Activated CD4-positive, alpha-beta memory T cell treated with anti-CD3 and anti-CD28 coated beads for 36 hours (primary cell): ENCODE measurements around the gene RASGRF2. TPM values are rescaled to one million over a fixed set of nuclear protein-coding genes. Genes with fewer than 3 reads are reported as not detected.

Experiments
- CTCF ChIA-PET: fragments of 350-600 bp; sonication (Branson Sonifier 250); formaldehyde crosslinking; loops from one replicate; lab custom pipeline; 2021; ENCODE audit warnings: antibody characterized with exemption, inconsistent platforms; lab: Charles Lee
- POLR2A ChIA-PET: fragments of 350-600 bp; sonication (Branson Sonifier 250); formaldehyde crosslinking; loops from one replicate; lab custom pipeline; 2021; ENCODE audit warnings: antibody characterized with exemption; lab: Charles Lee
- DNase-seq: peaks from one replicate; pipeline ENCODE4 v3.0.0-alpha.2; 2020
- H3K27ac Mint-ChIP-seq: one replicate; pipeline ENCODE4 v1.8.0; 2021; ENCODE audit warnings: mixed read lengths
- H3K27me3 Mint-ChIP-seq: one replicate; pipeline ENCODE4 v1.8.0; 2021; ENCODE audit warnings: mixed read lengths
- H3K36me3 Mint-ChIP-seq: one replicate; pipeline ENCODE4 v1.8.0; 2021; ENCODE audit warnings: mixed read lengths
- H3K4me1 Mint-ChIP-seq: one replicate; pipeline ENCODE4 v1.8.0; 2021; ENCODE audit warnings: low read depth, mixed read lengths
- H3K4me3 Mint-ChIP-seq: one replicate; pipeline ENCODE4 v1.8.0; 2021; ENCODE audit warnings: mild to moderate bottlenecking, mixed read lengths
- H3K9me3 Mint-ChIP-seq: one replicate; pipeline ENCODE4 v1.8.0; 2021; ENCODE audit warnings: mixed read lengths
- intact Hi-C: fragments of 100-400 bp; cut with micrococcal nuclease; formaldehyde crosslinking; loops from one replicate; pipeline ENCODE4 v1.15.1; 2023
- total RNA-seq, 2 experiments: library from RNA; stranded (reverse); gene quantifications; one replicate each; pipeline ENCODE4 v1.2.3, GENCODE V29; 2021

RASGRF2 gene
- total RNA-seq, 2 experiments from 2014 or later, result 7.6 to 8.6 TPM

DNA sequence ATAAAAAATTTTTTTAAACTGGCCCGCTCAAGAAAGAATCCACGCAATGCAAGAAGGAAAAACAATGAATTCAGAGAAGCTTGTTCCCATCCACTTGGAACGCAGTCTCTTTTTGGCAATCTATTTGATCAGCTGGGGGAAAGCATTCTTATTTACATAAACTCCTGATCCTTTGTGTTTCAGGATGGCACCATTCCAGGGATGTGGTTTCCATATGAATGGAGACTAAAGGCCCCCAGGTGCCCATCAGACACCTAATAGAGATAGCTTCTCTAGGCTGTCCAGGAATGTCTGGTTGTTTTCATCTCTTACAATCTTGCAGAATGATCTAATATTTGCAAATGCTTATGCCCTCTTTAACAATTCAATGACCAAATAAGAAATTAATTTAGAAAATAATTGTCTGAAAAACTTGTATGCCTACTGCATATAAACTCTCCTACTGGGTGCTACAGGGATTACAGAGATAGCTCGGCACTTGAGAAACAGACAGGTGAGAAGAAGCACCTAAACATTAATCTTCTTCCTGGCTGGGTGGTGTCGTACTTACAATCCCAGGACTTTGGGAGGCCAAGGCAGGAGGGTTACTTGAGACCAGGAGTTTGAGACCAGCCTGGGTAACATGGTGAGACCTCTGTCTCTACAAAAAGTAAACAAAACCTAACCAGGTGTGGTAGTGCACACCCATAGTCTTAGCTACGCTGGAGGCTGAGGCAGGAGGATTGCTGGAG lies 3.0 kb upstream of the RASGRF2 start:
- H3K36me3 Mint-ChIP-seq, result no peaks in the 10 kb centered on the region
- no peak overlapping the region for H3K27ac Mint-ChIP-seq
- no peak for DNase-seq
- POLR2A ChIA-PET, result no interaction called here
- intact Hi-C loops, result no loop called here
- H3K27me3 Mint-ChIP-seq, result peaks cover 6% of the 10 kb centered on the region
- H3K4me1 Mint-ChIP-seq, result peaks cover 25% of the 10 kb centered on the region
- no peak overlapping the region for H3K4me3 Mint-ChIP-seq
- CTCF ChIA-PET, result interaction anchor here (0.6 to 1.8 kb wide), 3 partner anchors 151 to 178 kb away, joined by 3 to 7 read pairs (median 6); no protein-coding TSS in a partner anchor
- no peaks in the 10 kb centered on the region for H3K9me3 Mint-ChIP-seq

GRCh38 chr5:80958616-80959015 lies 1.5 kb upstream of the RASGRF2 start:
- CTCF ChIA-PET, result interaction anchor here (1.8 kb wide), 1 partner anchor 149 kb away, joined by 7 read pairs; no protein-coding TSS in a partner anchor
- Mint-ChIP-seq H3K27ac (no peak overlapping the region), H3K27me3 (peaks cover 6% of the 10 kb centered on the region), H3K36me3 (no peaks in the 10 kb centered on the region), H3K9me3 (no peaks in the 10 kb centered on the region), H3K4me1 (peaks cover 37% of the 10 kb centered on the region), H3K4me3 (no peak overlapping the region)
- no peak for DNase-seq
- intact Hi-C loops, result loop anchor here (1.0 kb wide), 1 partner anchor 49 kb away; no protein-coding TSS in a partner anchor
- POLR2A ChIA-PET, result no interaction called here

DNA sequence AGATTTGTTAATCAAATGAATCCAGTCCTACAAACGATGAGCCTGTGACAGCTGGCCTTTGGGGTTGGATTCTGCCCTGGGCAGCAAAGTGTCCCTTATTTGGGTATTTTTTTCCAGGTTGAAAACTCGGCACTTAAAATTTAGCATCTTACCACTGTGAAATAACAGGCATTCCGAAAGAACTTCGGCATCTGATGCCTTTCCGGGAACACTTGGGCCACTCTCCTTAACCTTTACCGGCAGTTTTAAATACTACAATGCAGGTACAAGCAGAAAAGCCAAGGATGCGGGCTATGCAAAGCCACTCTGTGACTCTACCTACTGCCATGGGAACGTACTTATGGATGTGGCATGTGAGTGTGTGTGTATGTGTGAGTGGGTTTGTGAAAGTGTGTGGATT lies 1.0 kb upstream of the RASGRF2 start:
- H3K4me3 Mint-ChIP-seq, result peak overlapping the region; percentile 75
- H3K27me3 Mint-ChIP-seq, result peaks cover 6% of the 10 kb centered on the region
- no peaks in the 10 kb centered on the region for H3K9me3 Mint-ChIP-seq
- ChIA-PET CTCF (interaction anchor here (1.8 to 1.9 kb wide), 2 partner anchors 49 to 149 kb away, joined by 7 to 10 read pairs; no protein-coding TSS in a partner anchor), POLR2A (no interaction called here)
- intact Hi-C loops, result no loop called here
- H3K36me3 Mint-ChIP-seq, result no peaks in the 10 kb centered on the region
- H3K27ac Mint-ChIP-seq, result peak overlapping the region; percentile 42
- H3K4me1 Mint-ChIP-seq, result peaks cover 42% of the 10 kb centered on the region
- no peak for DNase-seq

DNA sequence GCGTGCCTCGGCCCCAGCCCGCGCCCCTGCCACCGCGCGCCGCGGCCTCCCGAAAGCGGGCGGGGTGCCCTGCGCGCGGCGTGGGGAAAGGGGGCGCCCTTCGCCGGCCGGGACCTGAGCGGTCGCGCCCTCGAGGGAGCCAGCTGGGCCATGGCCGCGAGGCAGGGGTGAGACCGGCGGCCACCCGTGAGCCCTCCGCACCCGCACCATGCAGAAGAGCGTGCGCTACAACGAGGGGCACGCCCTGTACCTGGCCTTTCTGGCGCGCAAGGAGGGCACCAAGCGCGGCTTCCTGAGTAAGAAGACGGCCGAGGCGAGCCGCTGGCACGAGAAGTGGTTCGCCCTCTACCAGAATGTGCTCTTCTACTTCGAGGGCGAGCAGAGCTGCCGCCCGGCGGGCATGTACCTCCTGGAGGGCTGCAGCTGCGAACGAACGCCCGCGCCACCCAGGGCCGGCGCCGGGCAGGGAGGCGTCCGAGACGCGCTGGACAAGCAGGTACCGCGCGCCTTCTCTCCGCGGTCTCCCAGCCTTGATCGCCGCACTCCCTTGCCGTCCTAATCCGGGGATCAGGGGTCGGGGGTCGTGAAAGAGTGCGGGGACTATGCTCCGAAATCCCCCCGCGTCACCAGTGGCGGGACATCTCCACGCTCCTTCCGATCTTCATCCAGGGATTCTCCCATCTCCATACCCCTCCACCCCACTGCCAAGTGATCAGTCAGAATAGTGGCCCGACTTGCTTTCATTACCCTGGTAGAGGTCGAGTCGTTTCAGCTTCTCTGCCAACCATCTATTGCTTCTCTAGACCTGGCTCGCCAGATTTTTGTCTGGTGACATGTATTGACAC lies 590 bp downstream of the RASGRF2 start:
- Mint-ChIP-seq H3K4me3 (peak overlapping the region; percentile 81), H3K27ac (peak overlapping the region; percentile 56), H3K9me3 (no peaks in the 10 kb centered on the region), H3K4me1 (peaks cover 55% of the 10 kb centered on the region), H3K27me3 (peaks cover 6% of the 10 kb centered on the region), H3K36me3 (no peaks in the 10 kb centered on the region)
- ChIA-PET POLR2A (interaction anchor here (1.3 kb wide), 1 partner anchor 48 kb away, joined by 4 read pairs; no protein-coding TSS in a partner anchor), CTCF (interaction anchor here (0.6 to 2.7 kb wide), 6 partner anchors 14 to 339 kb away, joined by 3 to 22 read pairs (median 4); no protein-coding TSS in a partner anchor)
- intact Hi-C loops, result loop anchor here (1.0 to 10.0 kb wide), 7 partner anchors 76 to 556 kb away; partner anchors contain the start of genes ZCCHC9 and ZFYVE16
- DNase-seq, result peak; percentile 60

DNA sequence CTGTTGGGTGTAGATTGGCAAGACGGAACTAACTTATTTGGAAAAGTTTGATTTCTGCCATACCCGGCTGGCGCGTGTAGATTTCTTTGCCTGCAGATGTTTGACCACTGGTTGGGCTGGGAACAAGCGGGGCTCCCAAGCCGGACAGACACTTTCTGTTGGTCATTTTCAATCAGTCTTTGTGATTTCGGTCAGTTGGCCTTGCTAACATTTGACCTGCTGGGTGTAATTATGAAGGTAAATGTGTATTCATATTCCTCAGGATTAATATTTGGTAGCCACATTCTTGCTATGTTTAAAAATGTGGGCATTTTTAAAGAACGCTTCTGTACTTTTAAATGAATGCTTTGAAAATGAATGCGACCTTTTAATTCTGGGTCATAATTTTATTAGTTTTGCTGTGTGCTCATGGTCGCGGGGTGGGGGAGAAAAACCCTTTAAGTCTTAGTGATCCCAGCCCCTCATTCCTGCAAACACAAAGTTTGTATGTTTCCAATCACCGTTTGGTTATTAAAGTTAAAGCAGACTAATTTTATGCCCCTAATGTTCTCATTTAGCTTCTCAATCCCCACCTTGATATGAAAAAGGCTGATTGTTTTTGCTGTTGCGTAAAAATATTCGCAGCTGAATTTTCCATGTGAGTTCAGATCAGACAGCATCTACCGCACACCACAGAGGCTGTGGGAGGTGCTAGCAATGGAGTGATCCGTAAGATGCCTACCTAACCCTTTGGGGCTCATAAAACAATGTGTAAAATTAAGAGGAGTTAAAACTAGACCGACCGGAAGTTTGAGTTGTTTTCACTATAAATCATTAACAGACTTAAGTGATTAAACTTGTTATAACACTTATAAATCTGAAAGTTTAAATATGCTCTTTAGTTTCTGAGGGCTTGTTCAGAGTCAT lies 1.5 kb downstream of the RASGRF2 start:
- Mint-ChIP-seq H3K4me3 (peak overlapping the region; percentile 81), H3K27me3 (peaks cover 6% of the 10 kb centered on the region), H3K36me3 (no peaks in the 10 kb centered on the region), H3K9me3 (no peaks in the 10 kb centered on the region), H3K27ac (peak overlapping the region; percentile 60), H3K4me1 (peaks cover 60% of the 10 kb centered on the region)
- DNase-seq, result peak; percentile 81
- POLR2A ChIA-PET, result interaction anchor here (0.5 to 1.3 kb wide), 3 partner anchors 45 to 825 kb away, joined by 3 to 8 read pairs (median 4); no protein-coding TSS in a partner anchor
- intact Hi-C loops, result loop anchor here (1.0 to 10.0 kb wide), 10 partner anchors 46 to 557 kb away; partner anchors contain the start of genes ZCCHC9 and ZFYVE16
- CTCF ChIA-PET, result interaction anchor here (0.6 to 2.7 kb wide), 3 partner anchors 13 to 204 kb away, joined by 3 to 22 read pairs (median 4); no protein-coding TSS in a partner anchor

DNA sequence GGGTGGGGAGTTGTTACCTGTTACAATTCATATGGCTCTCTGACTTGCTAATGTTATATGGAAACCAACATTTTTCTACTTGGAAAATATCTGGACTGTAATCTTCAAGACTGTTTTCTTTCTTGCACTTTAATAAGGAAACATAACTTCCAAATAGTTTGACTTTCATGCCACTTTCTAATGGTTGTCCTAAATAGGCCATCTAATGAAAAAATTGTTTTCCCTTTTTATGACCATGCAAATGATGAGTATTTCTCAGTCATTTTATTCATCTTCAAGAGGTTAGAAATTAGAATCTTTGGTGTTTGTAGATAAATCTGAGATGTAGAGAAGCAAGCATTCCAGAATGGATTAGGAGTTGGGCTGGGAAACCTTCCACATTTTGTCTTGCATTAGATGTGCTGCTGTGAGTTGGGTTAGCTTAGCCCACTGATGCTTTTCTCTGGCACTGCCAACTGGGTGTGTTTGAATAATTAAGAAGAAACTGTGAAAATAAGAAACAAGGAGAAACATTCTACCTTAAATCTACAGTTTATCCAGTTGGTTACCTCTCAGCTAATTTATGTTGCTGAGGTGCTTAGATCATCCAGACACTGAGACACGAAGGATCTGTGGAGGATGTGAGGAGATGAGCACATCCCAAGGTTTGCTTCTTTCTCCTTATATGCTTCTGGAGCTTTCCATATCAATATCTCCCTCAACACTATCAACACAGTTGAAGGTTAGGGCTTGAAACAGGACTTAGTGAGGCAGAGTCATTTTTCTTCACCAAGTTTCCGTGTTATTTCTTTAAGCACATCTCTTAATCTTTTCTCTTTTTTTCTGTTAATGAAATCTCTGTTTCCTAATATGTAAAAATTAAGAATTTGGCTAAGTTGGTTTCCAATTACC lies 2.7 kb downstream of the RASGRF2 start:
- H3K27me3 Mint-ChIP-seq, result peaks cover 6% of the 10 kb centered on the region
- intact Hi-C loops, result loop anchor here (1.0 to 10.0 kb wide), 6 partner anchors 44 to 558 kb away; partner anchors contain the start of genes ZCCHC9 and ZFYVE16
- H3K4me1 Mint-ChIP-seq, result peaks cover 63% of the 10 kb centered on the region
- DNase-seq, result no peak
- H3K36me3 Mint-ChIP-seq, result no peaks in the 10 kb centered on the region
- ChIA-PET POLR2A (interaction anchor here (0.7 kb wide), 1 partner anchor 46 kb away, joined by 3 read pairs; no protein-coding TSS in a partner anchor), CTCF (interaction anchor here (0.7 to 1.3 kb wide), 2 partner anchors 145 to 381 kb away, joined by 4 read pairs; no protein-coding TSS in a partner anchor)
- H3K4me3 Mint-ChIP-seq, result peak overlapping the region; percentile 50
- H3K9me3 Mint-ChIP-seq, result no peaks in the 10 kb centered on the region
- H3K27ac Mint-ChIP-seq, result peak overlapping the region; percentile 25

DNA sequence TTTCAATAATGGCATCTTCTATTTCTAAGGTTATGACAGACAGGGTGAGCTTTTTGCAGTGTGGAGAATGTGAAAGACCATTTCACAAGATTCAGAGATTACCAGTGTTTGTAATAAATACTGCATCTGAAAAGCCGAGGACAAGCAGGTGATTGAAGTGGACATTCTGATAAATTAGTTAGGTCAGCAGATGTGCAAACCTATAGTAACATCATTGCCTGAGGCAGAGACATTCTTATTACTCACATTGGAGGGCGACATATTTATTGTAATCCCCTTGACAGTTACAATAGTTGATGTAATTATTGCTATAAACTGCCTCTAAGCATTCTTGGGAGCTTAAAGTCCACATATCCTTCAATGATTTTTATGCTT lies 3.3 kb downstream of the RASGRF2 start:
- H3K27ac Mint-ChIP-seq, result peak overlapping the region; percentile 25
- H3K9me3 Mint-ChIP-seq, result no peaks in the 10 kb centered on the region
- DNase-seq, result no peak
- ChIA-PET CTCF (interaction anchor here (0.7 to 1.3 kb wide), 2 partner anchors 145 to 381 kb away, joined by 4 read pairs; no protein-coding TSS in a partner anchor), POLR2A (interaction anchor here (0.7 kb wide), 1 partner anchor 45 kb away, joined by 3 read pairs; no protein-coding TSS in a partner anchor)
- H3K36me3 Mint-ChIP-seq, result no peaks in the 10 kb centered on the region
- H3K4me1 Mint-ChIP-seq, result peaks cover 62% of the 10 kb centered on the region
- peaks cover 6% of the 10 kb centered on the region for H3K27me3 Mint-ChIP-seq
- intact Hi-C loops, result loop anchor here (2.0 to 10.0 kb wide), 5 partner anchors 99 to 559 kb away; partner anchors contain the start of genes ZCCHC9 and ZFYVE16
- H3K4me3 Mint-ChIP-seq, result peak overlapping the region; percentile 50

- DNase-seq, result no peak
- Mint-ChIP-seq H3K9me3 (no peaks in the 10 kb centered on the region), H3K27ac (no peak overlapping the region), H3K36me3 (no peaks in the 10 kb centered on the region), H3K27me3 (peaks cover 6% of the 10 kb centered on the region), H3K4me1 (peaks cover 62% of the 10 kb centered on the region), H3K4me3 (peak overlapping the region; percentile 20)
- POLR2A ChIA-PET, result no interaction called here
- intact Hi-C loops, result loop anchor here (2.0 to 10.0 kb wide), 5 partner anchors 99 to 559 kb away; partner anchors contain the start of genes ZCCHC9 and ZFYVE16
- CTCF ChIA-PET, result interaction anchor here (0.6 to 1.1 kb wide), 3 partner anchors 39 to 380 kb away, joined by 3 to 4 read pairs (median 3); no protein-coding TSS in a partner anchor
Observed at GRCh38 chr5:80963966-80964481, 3.9 kb downstream of the RASGRF2 start.

DNA sequence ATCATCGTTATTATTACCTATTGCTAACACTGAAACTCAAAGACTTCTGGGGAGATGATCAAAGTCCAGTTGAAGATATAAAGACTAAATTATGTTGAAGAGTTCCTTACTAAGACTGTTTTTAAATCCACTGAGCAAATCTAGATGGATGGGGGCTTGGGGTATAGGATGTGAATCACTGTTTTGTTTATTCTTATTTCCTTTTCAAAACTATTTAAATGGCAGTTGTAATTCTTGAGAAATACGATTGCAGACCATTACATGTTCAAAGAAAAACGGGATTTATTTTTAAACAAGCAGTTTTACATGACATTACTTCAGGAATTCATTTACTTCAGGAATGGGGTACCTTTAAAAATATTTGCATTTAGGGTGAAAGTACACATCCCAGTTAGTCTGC lies 4.3 kb downstream of the RASGRF2 start:
- no peak for DNase-seq

More for the DNA sequence above, 4.3 kb downstream of the RASGRF2 start:
- Mint-ChIP-seq H3K4me3 (peak overlapping the region; percentile 20), H3K36me3 (no peaks in the 10 kb centered on the region), H3K9me3 (no peaks in the 10 kb centered on the region), H3K27ac (no peak overlapping the region), H3K27me3 (peaks cover 4% of the 10 kb centered on the region), H3K4me1 (peaks cover 59% of the 10 kb centered on the region)
- ChIA-PET CTCF (interaction anchor here (0.6 to 1.1 kb wide), 3 partner anchors 39 to 45 kb away, joined by 3 read pairs; no protein-coding TSS in a partner anchor), POLR2A (no interaction called here)
- intact Hi-C loops, result loop anchor here (5.0 to 10.0 kb wide), 3 partner anchors 218 to 560 kb away; partner anchors contain the start of genes ZCCHC9 and ZFYVE16
